Aorta (tissue), 5 donors: Measurements from ENCODE around the gene STAT4. TPM values are rescaled to one million over a fixed set of nuclear protein-coding genes. Genes with fewer than 3 reads are reported as not detected.

Experiments used
- ATAC-seq: fragments of 200-7000 bp; cut with Tn5 transposase; one replicate; pipeline ENCODE4 v1.9.1; 2022; ENCODE audit warnings: moderate library complexity; ENCODE audit not compliant: low FRiP score
- DNase-seq, 2 donors: peaks; one replicate each; pipeline ENCODE4 v3.0.0-alpha.2; 2020
- H3K27ac ChIP-seq, 2 donors: one replicate each; pipeline ENCODE4 v1.5.1; 2013; ENCODE audit warnings: low read length in 2 of 2, mild to moderate bottlenecking in 2 of 2, moderate library complexity in 2 of 2, control low read depth in 1 of 2, inconsistent platforms in 1 of 2, low read depth in 1 of 2
- H3K27me3 ChIP-seq, 2 donors: one replicate each; pipeline ENCODE4 v1.6.1; 2013; ENCODE audit warnings: control low read depth in 1 of 2, low read length in 1 of 2, mild to moderate bottlenecking in 1 of 2, moderate library complexity in 1 of 2; ENCODE audit not compliant: insufficient read depth in 2 of 2, control insufficient read depth in 1 of 2
- H3K36me3 ChIP-seq, 2 donors: one replicate each; pipeline ENCODE4 v1.6.1; 2013; ENCODE audit warnings: control low read depth in 1 of 2, low read length in 1 of 2, mild to moderate bottlenecking in 1 of 2; ENCODE audit not compliant: insufficient read depth in 2 of 2, control insufficient read depth in 1 of 2
- H3K4me1 ChIP-seq, 2 donors: one replicate each; pipeline ENCODE4 v1.6.1; 2013; ENCODE audit warnings: low read length in 2 of 2, control low read depth in 1 of 2, mild to moderate bottlenecking in 1 of 2, moderate library complexity in 1 of 2; ENCODE audit not compliant: insufficient read depth in 2 of 2, control insufficient read depth in 1 of 2
- H3K4me3 ChIP-seq, 2 donors: one replicate each; pipeline ENCODE4 v1.5.1; 2013; ENCODE audit warnings: low read length in 2 of 2, control low read depth in 1 of 2, mild to moderate bottlenecking in 1 of 2
- H3K9me3 ChIP-seq: one replicate; pipeline ENCODE4 v1.6.1; 2013; ENCODE audit warnings: mild to moderate bottlenecking, low read length; ENCODE audit not compliant: control insufficient read depth
- WGBS, 2 donors: extraction: QIAGEN DNeasy Blood & Tissue Kit; methylation state at CpG; one replicate each; pipeline ENCODE4 v1.1.7; 2013; 5-methylcytosine and 5-hydroxymethylcytosine counted together
- intact Hi-C, 2 donors: fragments of 100-400 bp; cut with DNase I; formaldehyde crosslinking; loops; one replicate each; pipeline versions ENCODE4 v1.14.2 to v1.15.0; 2022
- polyA plus RNA-seq, 2 donors: library from polyadenylated mRNA; stranded (reverse); fragments of 200-250 nt; gene quantifications; one replicate each; pipeline ENCODE4 v1.2.3, GENCODE V29; 2013
- total RNA-seq, 2 donors: library from RNA; stranded (reverse); fragmentation: NEBNext Ultra II Directional; extraction: Animal tissue kit (Norgen Biotek cat#: 25700); gene quantifications; one replicate each; pipeline ENCODE4 v1.2.1, GENCODE V29; 2021
- donor health status: healthy with polysubstance abuse.
- donor health status: Bipolar disorder and iron deficiency.
- donor health status: DM: no; HTN: no; CAD: no.
- donor health status: DM: no; HTN: no; CAD: no.
- donor health status: DM: yes; HTN: yes; CAD: no.

Gene STAT4
- total and polyA plus RNA-seq, 4 donors: 1.1 to 7.7 (median 3.0) TPM

- Histone ChIP-seq H3K27ac (no peak overlapping the region), H3K36me3 (no peaks in the 10 kb centered on the region), H3K9me3 (no peaks in the 10 kb centered on the region), H3K4me1 (no peaks in the 10 kb centered on the region), H3K4me3 (no peak overlapping the region), H3K27me3 (no peaks in the 10 kb centered on the region)
- ATAC-seq: no peak
- WGBS, 2 donors: 93% methylated on average over 4 of the region's 4 CpGs
- no peak for DNase-seq
- intact Hi-C loops: no loop called here
These were observed 6.6 kb downstream of the STAT4 start for GRCh38 chr2:191144217-191144616.

- Histone ChIP-seq H3K4me3 (no peak overlapping the region), H3K36me3 (no peaks in the 10 kb centered on the region), H3K4me1 (no peaks in the 10 kb centered on the region), H3K27me3 (no peaks in the 10 kb centered on the region), H3K27ac (no peak overlapping the region), H3K9me3 (no peaks in the 10 kb centered on the region)
- DNase-seq: no peak
- ATAC-seq: no peak
- 97% methylated on average over 1 of the region's 1 CpG for WGBS, 2 donors
- intact Hi-C loops: no loop called here
These were observed 7.0 kb downstream of the STAT4 start for GRCh38 chr2:191143791-191144190.

- Histone ChIP-seq H3K4me3 (no peak overlapping the region), H3K27ac (no peak overlapping the region), H3K4me1 (no peaks in the 10 kb centered on the region), H3K27me3 (no peaks in the 10 kb centered on the region), H3K36me3 (no peaks in the 10 kb centered on the region), H3K9me3 (no peaks in the 10 kb centered on the region)
- DNase-seq (no peak), ATAC-seq (no peak)
- intact Hi-C loops: no loop called here
- 77 to 87% methylated on average over 2 of the region's 2 CpGs for WGBS, 2 donors
These were observed 21.9 kb downstream of the STAT4 start for GRCh38 chr2:191128911-191129304.

GRCh38 chr2:191128172-191128910, 22.5 kb downstream of the STAT4 start:
- DNase-seq: no peak
- H3K27me3 ChIP-seq: no peaks in the 10 kb centered on the region
- intact Hi-C loops: no loop called here
- no peaks in the 10 kb centered on the region for H3K4me1 ChIP-seq
- no peaks in the 10 kb centered on the region for H3K36me3 ChIP-seq
- H3K4me3 ChIP-seq: no peak overlapping the region
- no peak for ATAC-seq
- 65 to 67% methylated on average over 8 of the region's 8 CpGs for WGBS, 2 donors
- H3K27ac ChIP-seq: no peak overlapping the region
- no peaks in the 10 kb centered on the region for H3K9me3 ChIP-seq

- DNase-seq (no peak), ATAC-seq (no peak)
- Histone ChIP-seq H3K36me3 (no peaks in the 10 kb centered on the region), H3K27ac (no peak overlapping the region), H3K27me3 (no peaks in the 10 kb centered on the region), H3K4me1 (no peaks in the 10 kb centered on the region), H3K4me3 (no peak overlapping the region), H3K9me3 (no peaks in the 10 kb centered on the region)
- WGBS, 2 donors: 82 to 88% methylated on average over 3 of the region's 3 CpGs
- intact Hi-C loops: no loop called here
These were observed 23.6 kb downstream of the STAT4 start for GRCh38 chr2:191127235-191127634.

- intact Hi-C loops: no loop called here
- H3K27ac ChIP-seq: no peak overlapping the region
These were observed 24.3 kb downstream of the STAT4 start for GRCh38 chr2:191126386-191127085.

GRCh38 chr2:191125646-191126045, 25.1 kb downstream of the STAT4 start:
- Histone ChIP-seq H3K9me3 (no peaks in the 10 kb centered on the region), H3K4me3 (no peak overlapping the region), H3K36me3 (no peaks in the 10 kb centered on the region), H3K4me1 (no peaks in the 10 kb centered on the region), H3K27me3 (no peaks in the 10 kb centered on the region), H3K27ac (no peak overlapping the region)
- 43 to 44% methylated on average over 2 of the region's 2 CpGs for WGBS, 2 donors
- DNase-seq (no peak), ATAC-seq (no peak)
- intact Hi-C loops: no loop called here

More at GRCh38 chr2:191126386-191127085, 24.3 kb downstream of the STAT4 start:
- ATAC-seq: no peak
- WGBS, 2 donors: 69 to 73% methylated on average over 4 of the region's 4 CpGs
- no peaks in the 10 kb centered on the region for H3K9me3 ChIP-seq
- no peaks in the 10 kb centered on the region for H3K4me1 ChIP-seq
- DNase-seq: no peak
- no peak overlapping the region for H3K4me3 ChIP-seq
- H3K27me3 ChIP-seq: no peaks in the 10 kb centered on the region
- H3K36me3 ChIP-seq: no peaks in the 10 kb centered on the region

GRCh38 chr2:191122638-191123294, 28.0 kb downstream of the STAT4 start:
- no peak for DNase-seq
- WGBS, 2 donors: 93 to 96% methylated on average over 2 of the region's 2 CpGs
- H3K4me1 ChIP-seq: no peaks in the 10 kb centered on the region
- H3K27ac ChIP-seq: no peak overlapping the region
- H3K36me3 ChIP-seq: no peaks in the 10 kb centered on the region
- ATAC-seq: no peak
- intact Hi-C loops: no loop called here
- H3K27me3 ChIP-seq: no peaks in the 10 kb centered on the region
- no peaks in the 10 kb centered on the region for H3K9me3 ChIP-seq
- no peak overlapping the region for H3K4me3 ChIP-seq
